Liver (tissue), 9 donors: ENCODE results near the gene PNLIPRP1. TPM values are rescaled to one million over a fixed set of nuclear protein-coding genes. Genes with fewer than 3 reads are reported as not detected.

ENCODE experiments used
- DNase-seq: peaks from one replicate; pipeline ENCODE4 v3.0.0-alpha.2; 2017; ENCODE audit warnings: low spot score
- H3K27ac ChIP-seq, 2 donors: one replicate each; pipeline ENCODE4 v1.7.0; 2013; ENCODE audit warnings: inconsistent platforms in 2 of 2, low read length in 2 of 2, control low read depth in 1 of 2, low read depth in 1 of 2, mild to moderate bottlenecking in 1 of 2
- H3K27me3 ChIP-seq, 4 donors: one replicate each; pipeline versions ENCODE4 v1.6.1 to v1.7.0; 2013; ENCODE audit warnings: low read length in 3 of 4, inconsistent platforms in 1 of 4, mild to moderate bottlenecking in 1 of 4, moderate library complexity in 1 of 4; ENCODE audit not compliant: control insufficient read depth in 4 of 4, insufficient read depth in 4 of 4
- H3K36me3 ChIP-seq, 4 donors: one replicate each; pipeline versions ENCODE4 v1.6.1 to v1.7.0; 2013; ENCODE audit warnings: low read length in 3 of 4, mild to moderate bottlenecking in 3 of 4, low read depth in 1 of 4, moderate library complexity in 1 of 4; ENCODE audit not compliant: control insufficient read depth in 4 of 4, insufficient read depth in 3 of 4
- H3K4me1 ChIP-seq, 4 donors: one replicate each; pipeline versions ENCODE4 v1.6.1 to v1.7.0; 2013; ENCODE audit warnings: low read length in 3 of 4, mild to moderate bottlenecking in 3 of 4, moderate library complexity in 1 of 4; ENCODE audit not compliant: control insufficient read depth in 4 of 4, insufficient read depth in 4 of 4
- H3K4me3 ChIP-seq, 3 donors: one replicate each; pipeline versions ENCODE4 v1.6.1 to v1.7.0; 2013; ENCODE audit warnings: low read length in 3 of 3, control low read depth in 1 of 3, low read depth in 1 of 3, mild to moderate bottlenecking in 1 of 3
- H3K9ac ChIP-seq, 2 donors: one replicate each; pipeline ENCODE4 v1.7.0; 2013; ENCODE audit warnings: low read length in 2 of 2, mild to moderate bottlenecking in 2 of 2, moderate library complexity in 2 of 2, control low read depth in 1 of 2, low read depth in 1 of 2
- H3K9me3 ChIP-seq, 4 donors: one replicate each; pipeline versions ENCODE4 v1.6.1 to v1.7.0; 2013; ENCODE audit warnings: low read length in 3 of 4; ENCODE audit not compliant: control insufficient read depth in 4 of 4
- FOXA2 ChIP-seq: IDR thresholded peaks from 2 replicates; pipeline ENCODE4 v1.6.1; 2016; ENCODE audit warnings: antibody characterized with exemption
- HNF4A ChIP-seq, 2 donors: conservative IDR thresholded peaks; 2 replicates each; pipeline ENCODE4 v1.6.1; 2016; ENCODE audit warnings: antibody characterized with exemption in 2 of 2, mild to moderate bottlenecking in 2 of 2
- NR2F2 ChIP-seq: IDR thresholded peaks from 2 replicates; pipeline ENCODE4 v1.6.1; 2016; ENCODE audit warnings: antibody characterized with exemption
- RAD21 ChIP-seq, 2 donors: IDR thresholded peaks; 2 replicates each; pipeline ENCODE4 v1.6.1; 2016; ENCODE audit warnings: antibody characterized with exemption in 2 of 2, mild to moderate bottlenecking in 2 of 2
- RXRA ChIP-seq, 2 donors: IDR thresholded peaks; 2 replicates each; pipeline ENCODE4 v1.6.1; 2017 to 2018; ENCODE audit warnings: antibody characterized with exemption in 2 of 2, mild to moderate bottlenecking in 1 of 2
- SP1 ChIP-seq: IDR thresholded peaks from 2 replicates; pipeline ENCODE4 v1.6.1; 2018; ENCODE audit warnings: antibody characterized with exemption, mild to moderate bottlenecking
- TAF1 ChIP-seq: conservative IDR thresholded peaks from 2 replicates; pipeline ENCODE4 v1.6.1; 2016; ENCODE audit warnings: antibody characterized with exemption, mild to moderate bottlenecking
- ZBTB33 ChIP-seq: IDR thresholded peaks from 2 replicates; pipeline ENCODE4 v1.6.1; 2016; ENCODE audit warnings: antibody characterized with exemption
- WGBS: extraction: QIAGEN DNeasy Blood & Tissue Kit; methylation state at CpG from one replicate; pipeline ENCODE4 v1.1.7; 2013; 5-methylcytosine and 5-hydroxymethylcytosine counted together
- polyA plus RNA-seq, 2 donors: library from polyadenylated mRNA; stranded (reverse) in 1 of 2; unstranded in 1 of 2; fragments of 200-250 nt in 1 of 2; fragments of >200 nt in 1 of 2; fragmentation: Nextera tagmentation in 1 of 2; extraction: Ambion mirVana in 1 of 2; gene quantifications; one replicate each; pipeline versions ENCODE4 v1.2.1 to v1.2.3, GENCODE V29; 2013 to 2015
- total RNA-seq, 2 donors: library from RNA; depleted of rRNA; stranded (reverse); fragments of >200 nt; gene quantifications; one replicate each; pipeline ENCODE4 v1.2.3, GENCODE V29; 2014
- TF ChIP-seq, protein P1 (sequence below): fragments of 150-350 bp; IDR thresholded peaks from 2 replicates; pipeline ENCODE4 v1.5.1; 2017; ENCODE audit warnings: improper control_type of control experiment, low read depth, low read length; ENCODE audit not compliant: missing input control
- TF ChIP-seq, protein P2 (sequence below): IDR thresholded peaks from 2 replicates; pipeline ENCODE4 v1.6.1; 2016; ENCODE audit warnings: antibody characterized with exemption, mild to moderate bottlenecking
- donor health status: healthy.
- donor health status: healthy.
- donor health status: healthy.
- donor health status: healthy.
- donor health status: healthy.

Gene PNLIPRP1
- total and polyA plus RNA-seq, 4 donors, result not detected

GRCh38 chr10:116626815-116627214 is 36.1 kb downstream of the PNLIPRP1 start:
- H3K27me3 ChIP-seq, result peaks cover 0 to 12% (median 2%) of the 10 kb centered on the region in 4 donors

GRCh38 chr10:116627386-116627933 is 36.7 kb downstream of the PNLIPRP1 start:
- TF ChIP-seq ZBTB33 (no peak), HNF4A (conservative IDR thresholded peaks at IDR 0.05) (no peak), RAD21 (IDR thresholded peaks at IDR 0.05) (peak in 1 of 2 donors; percentile 11)
- TF ChIP-seq, protein P1, sequence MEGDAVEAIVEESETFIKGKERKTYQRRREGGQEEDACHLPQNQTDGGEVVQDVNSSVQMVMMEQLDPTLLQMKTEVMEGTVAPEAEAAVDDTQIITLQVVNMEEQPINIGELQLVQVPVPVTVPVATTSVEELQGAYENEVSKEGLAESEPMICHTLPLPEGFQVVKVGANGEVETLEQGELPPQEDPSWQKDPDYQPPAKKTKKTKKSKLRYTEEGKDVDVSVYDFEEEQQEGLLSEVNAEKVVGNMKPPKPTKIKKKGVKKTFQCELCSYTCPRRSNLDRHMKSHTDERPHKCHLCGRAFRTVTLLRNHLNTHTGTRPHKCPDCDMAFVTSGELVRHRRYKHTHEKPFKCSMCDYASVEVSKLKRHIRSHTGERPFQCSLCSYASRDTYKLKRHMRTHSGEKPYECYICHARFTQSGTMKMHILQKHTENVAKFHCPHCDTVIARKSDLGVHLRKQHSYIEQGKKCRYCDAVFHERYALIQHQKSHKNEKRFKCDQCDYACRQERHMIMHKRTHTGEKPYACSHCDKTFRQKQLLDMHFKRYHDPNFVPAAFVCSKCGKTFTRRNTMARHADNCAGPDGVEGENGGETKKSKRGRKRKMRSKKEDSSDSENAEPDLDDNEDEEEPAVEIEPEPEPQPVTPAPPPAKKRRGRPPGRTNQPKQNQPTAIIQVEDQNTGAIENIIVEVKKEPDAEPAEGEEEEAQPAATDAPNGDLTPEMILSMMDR, result peak; percentile 16
- H3K9me3 ChIP-seq, result no peaks in the 10 kb centered on the region
- no peak for DNase-seq
- H3K9ac ChIP-seq, result no peak overlapping the region
- no peak overlapping the region for H3K27ac ChIP-seq
- no peaks in the 10 kb centered on the region for H3K36me3 ChIP-seq
- peaks cover 0 to 5% (median 0%) of the 10 kb centered on the region in 4 donors for H3K4me1 ChIP-seq
- peaks cover 0 to 12% (median 2%) of the 10 kb centered on the region in 4 donors for H3K27me3 ChIP-seq
- peak overlapping the region in 1 of 3 donors; percentile 14 for H3K4me3 ChIP-seq
- WGBS, result 10% methylated on average over 49 of the region's 49 CpGs

More at GRCh38 chr10:116626815-116627214, 36.1 kb downstream of the PNLIPRP1 start:
- no peak overlapping the region for H3K4me3 ChIP-seq
- H3K4me1 ChIP-seq, result peaks cover 0 to 5% (median 0%) of the 10 kb centered on the region in 4 donors
- H3K36me3 ChIP-seq, result no peaks in the 10 kb centered on the region
- H3K9me3 ChIP-seq, result no peaks in the 10 kb centered on the region
- no peak overlapping the region for H3K9ac ChIP-seq
- TF ChIP-seq, protein P1, result no peak
- TF ChIP-seq FOXA2 (no peak), SP1 (no peak), RXRA (IDR thresholded peaks at IDR 0.05) (no peak), NR2F2 (no peak), TAF1 (no peak)
- TF ChIP-seq, protein P2, sequence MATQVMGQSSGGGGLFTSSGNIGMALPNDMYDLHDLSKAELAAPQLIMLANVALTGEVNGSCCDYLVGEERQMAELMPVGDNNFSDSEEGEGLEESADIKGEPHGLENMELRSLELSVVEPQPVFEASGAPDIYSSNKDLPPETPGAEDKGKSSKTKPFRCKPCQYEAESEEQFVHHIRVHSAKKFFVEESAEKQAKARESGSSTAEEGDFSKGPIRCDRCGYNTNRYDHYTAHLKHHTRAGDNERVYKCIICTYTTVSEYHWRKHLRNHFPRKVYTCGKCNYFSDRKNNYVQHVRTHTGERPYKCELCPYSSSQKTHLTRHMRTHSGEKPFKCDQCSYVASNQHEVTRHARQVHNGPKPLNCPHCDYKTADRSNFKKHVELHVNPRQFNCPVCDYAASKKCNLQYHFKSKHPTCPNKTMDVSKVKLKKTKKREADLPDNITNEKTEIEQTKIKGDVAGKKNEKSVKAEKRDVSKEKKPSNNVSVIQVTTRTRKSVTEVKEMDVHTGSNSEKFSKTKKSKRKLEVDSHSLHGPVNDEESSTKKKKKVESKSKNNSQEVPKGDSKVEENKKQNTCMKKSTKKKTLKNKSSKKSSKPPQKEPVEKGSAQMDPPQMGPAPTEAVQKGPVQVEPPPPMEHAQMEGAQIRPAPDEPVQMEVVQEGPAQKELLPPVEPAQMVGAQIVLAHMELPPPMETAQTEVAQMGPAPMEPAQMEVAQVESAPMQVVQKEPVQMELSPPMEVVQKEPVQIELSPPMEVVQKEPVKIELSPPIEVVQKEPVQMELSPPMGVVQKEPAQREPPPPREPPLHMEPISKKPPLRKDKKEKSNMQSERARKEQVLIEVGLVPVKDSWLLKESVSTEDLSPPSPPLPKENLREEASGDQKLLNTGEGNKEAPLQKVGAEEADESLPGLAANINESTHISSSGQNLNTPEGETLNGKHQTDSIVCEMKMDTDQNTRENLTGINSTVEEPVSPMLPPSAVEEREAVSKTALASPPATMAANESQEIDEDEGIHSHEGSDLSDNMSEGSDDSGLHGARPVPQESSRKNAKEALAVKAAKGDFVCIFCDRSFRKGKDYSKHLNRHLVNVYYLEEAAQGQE, result no peak
- no peak for DNase-seq
- 55% methylated on average over 9 of the region's 9 CpGs for WGBS
- H3K27ac ChIP-seq, result no peak overlapping the region
